ENCODE measurements around the gene DMC1. TPM values are rescaled to one million over a fixed set of nuclear protein-coding genes. Genes with fewer than 3 reads are reported as not detected.
"Not testable (repeated sequence)": the region's sequence is repeated elsewhere in the genome, so short reads cannot be mapped to it uniquely, and the experiment has no call there.

Gene DMC1, protein sequence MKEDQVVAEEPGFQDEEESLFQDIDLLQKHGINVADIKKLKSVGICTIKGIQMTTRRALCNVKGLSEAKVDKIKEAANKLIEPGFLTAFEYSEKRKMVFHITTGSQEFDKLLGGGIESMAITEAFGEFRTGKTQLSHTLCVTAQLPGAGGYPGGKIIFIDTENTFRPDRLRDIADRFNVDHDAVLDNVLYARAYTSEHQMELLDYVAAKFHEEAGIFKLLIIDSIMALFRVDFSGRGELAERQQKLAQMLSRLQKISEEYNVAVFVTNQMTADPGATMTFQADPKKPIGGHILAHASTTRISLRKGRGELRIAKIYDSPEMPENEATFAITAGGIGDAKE
- total RNA-seq (4.0 and 5.1 TPM in 2 replicates), polyA plus RNA-seq (0.54 and 5.9 TPM in 2 replicates), polyA minus RNA-seq (ENCODE audit: low replicate concordance) (not detected in 2 replicates)
- polyA plus RNA-seq (2012), result 1.6 and 5.2 TPM in 2 replicates

DNA sequence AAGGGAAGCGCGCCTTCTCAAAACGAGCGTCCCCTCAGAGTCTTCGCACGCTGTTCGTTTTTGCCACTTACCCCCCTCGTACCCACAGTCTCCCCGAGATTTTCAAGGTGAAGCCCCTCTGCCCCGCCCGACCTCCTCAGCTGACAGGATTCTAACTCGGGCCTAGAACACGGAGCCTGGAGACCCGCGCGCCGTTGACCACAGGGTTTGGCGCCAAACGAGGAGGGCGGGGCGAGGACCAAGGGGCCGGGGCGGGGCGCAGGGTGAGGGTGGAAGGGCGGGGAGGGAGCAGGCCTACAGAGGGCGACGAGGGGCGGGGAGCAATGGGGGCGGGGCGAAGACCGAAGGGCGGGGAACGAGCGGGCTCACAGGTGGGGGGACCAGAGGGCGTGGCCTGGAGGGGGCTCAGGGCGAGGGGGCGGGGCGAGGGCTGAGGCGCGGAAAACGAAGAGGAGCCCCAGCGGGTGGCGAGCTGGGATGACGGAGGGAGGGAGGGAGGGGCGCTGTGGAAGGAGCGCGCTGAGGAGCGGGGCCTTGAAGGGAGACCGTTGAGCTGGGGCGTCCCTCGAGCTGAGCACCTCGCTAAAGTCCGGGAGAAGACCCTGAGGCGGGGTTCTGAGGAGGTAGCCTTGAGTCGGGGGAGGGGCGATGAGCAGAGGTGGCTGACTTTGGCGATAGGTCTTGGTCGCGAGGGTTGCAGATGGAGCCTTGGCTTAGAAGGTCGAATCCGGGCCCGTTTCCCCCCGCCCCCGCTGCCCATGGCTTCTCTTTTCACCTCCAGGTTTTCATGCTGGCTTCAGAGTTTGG is at the start of gene DMC1:
Gene DMC1 (minus strand): TSS at position 212 of the 807 bp plus-strand sequence. CDS start 1,927 bp downstream, outside the sequence.
- H3K4me1 ChIP-seq (ENCODE audit: control insufficient read depth, extremely low read depth, insufficient read depth, low read length), result peaks cover 6% of the 10 kb centered on the region

DNA sequence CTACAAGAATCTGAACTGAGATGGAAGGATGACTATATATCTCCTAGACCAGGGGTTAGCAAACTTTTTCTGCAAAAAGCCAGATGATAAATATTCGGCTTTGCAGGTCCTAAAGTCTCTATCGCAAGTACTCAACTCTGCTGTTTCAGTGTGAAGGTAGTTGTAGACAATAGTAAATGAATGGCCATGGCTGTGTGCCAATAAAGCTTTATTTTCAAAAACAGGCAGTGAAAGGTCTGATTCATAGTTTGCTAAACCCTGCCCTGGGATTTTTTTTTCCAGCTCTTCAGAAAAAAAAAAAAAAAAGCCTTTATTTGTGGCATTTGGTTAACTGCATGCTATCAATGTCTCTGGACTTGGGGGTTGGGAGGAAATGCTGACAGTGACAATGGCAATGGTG is 48.7 kb upstream of the DMC1 start:
- DNase-seq (ENCODE audit: low read depth in 2 of 2), result peak in 1 of 2 donors; percentile 18
- Histone ChIP-seq H3K4me1 (ENCODE audit: control insufficient read depth, extremely low read depth, insufficient read depth, low read length) (no peaks in the 10 kb centered on the region), H3K9me3 (ENCODE audit: control insufficient read depth, insufficient read depth, low read depth, low read length) (no peaks in the 10 kb centered on the region), H3K27me3 (ENCODE audit: control insufficient read depth, insufficient read depth, low read length) (no peaks in the 10 kb centered on the region), H2AFZ (ENCODE audit: low read length) (no peak overlapping the region), H3K4me2 (ENCODE audit: extremely low read depth, insufficient read depth, low read length) (no peak overlapping the region), H3K4me3 (replicated peaks in 1 of 4; ENCODE audit: control extremely low read depth in 1 of 4, insufficient read depth in 1 of 4, low read depth in 3 of 4, low read length in 4 of 4) (no peak overlapping the region), H4K20me1 (ENCODE audit: control insufficient read depth, extremely low read depth, insufficient read depth, low read length) (no peaks in the 10 kb centered on the region), H3K79me2 (ENCODE audit: control insufficient read depth, insufficient read depth, low read length) (no peaks in the 10 kb centered on the region), H3K9ac (ENCODE audit: insufficient read depth, low read length) (no peak overlapping the region), H3K27ac (ENCODE audit: insufficient read depth, low read length) (no peak overlapping the region), H3K36me3 (ENCODE audit: control insufficient read depth, insufficient read depth, low read length) (no peaks in the 10 kb centered on the region)
- TF ChIP-seq, protein P1, sequence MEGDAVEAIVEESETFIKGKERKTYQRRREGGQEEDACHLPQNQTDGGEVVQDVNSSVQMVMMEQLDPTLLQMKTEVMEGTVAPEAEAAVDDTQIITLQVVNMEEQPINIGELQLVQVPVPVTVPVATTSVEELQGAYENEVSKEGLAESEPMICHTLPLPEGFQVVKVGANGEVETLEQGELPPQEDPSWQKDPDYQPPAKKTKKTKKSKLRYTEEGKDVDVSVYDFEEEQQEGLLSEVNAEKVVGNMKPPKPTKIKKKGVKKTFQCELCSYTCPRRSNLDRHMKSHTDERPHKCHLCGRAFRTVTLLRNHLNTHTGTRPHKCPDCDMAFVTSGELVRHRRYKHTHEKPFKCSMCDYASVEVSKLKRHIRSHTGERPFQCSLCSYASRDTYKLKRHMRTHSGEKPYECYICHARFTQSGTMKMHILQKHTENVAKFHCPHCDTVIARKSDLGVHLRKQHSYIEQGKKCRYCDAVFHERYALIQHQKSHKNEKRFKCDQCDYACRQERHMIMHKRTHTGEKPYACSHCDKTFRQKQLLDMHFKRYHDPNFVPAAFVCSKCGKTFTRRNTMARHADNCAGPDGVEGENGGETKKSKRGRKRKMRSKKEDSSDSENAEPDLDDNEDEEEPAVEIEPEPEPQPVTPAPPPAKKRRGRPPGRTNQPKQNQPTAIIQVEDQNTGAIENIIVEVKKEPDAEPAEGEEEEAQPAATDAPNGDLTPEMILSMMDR (conservative IDR thresholded peaks at IDR 0.05 in 1 of 2, IDR thresholded peaks at IDR 0.05 in 1 of 2; ENCODE audit: low read depth in 1 of 2, low read length in 2 of 2), result no peak
- TF ChIP-seq EZH2 (IDR thresholded peaks at IDR 0.05; ENCODE audit: low read length, missing control alignments), result no peak

More for the DNA sequence above, at the start of gene DMC1:
- Histone ChIP-seq H4K20me1 (ENCODE audit: control insufficient read depth, extremely low read depth, insufficient read depth, low read length) (no peaks in the 10 kb centered on the region), H3K79me2 (ENCODE audit: control insufficient read depth, insufficient read depth, low read length) (no peaks in the 10 kb centered on the region), H3K4me3 (replicated peaks in 1 of 4; ENCODE audit: control extremely low read depth in 1 of 4, insufficient read depth in 1 of 4, low read depth in 3 of 4, low read length in 4 of 4) (peak within 1 kb of the TSS; percentile 65 to 78 (median 72)), H3K4me2 (ENCODE audit: extremely low read depth, insufficient read depth, low read length) (peak within 1 kb of the TSS; percentile 94), H3K27me3 (ENCODE audit: control insufficient read depth, insufficient read depth, low read length) (no peaks in the 10 kb centered on the region), H3K9me3 (ENCODE audit: control insufficient read depth, insufficient read depth, low read depth, low read length) (no peaks in the 10 kb centered on the region), H2AFZ (ENCODE audit: low read length) (peak within 1 kb of the TSS; percentile 93), H3K36me3 (ENCODE audit: control insufficient read depth, insufficient read depth, low read length) (no peaks in the 10 kb centered on the region), H3K27ac (ENCODE audit: insufficient read depth, low read length) (peak within 1 kb of the TSS; percentile 68), H3K9ac (ENCODE audit: insufficient read depth, low read length) (peak within 1 kb of the TSS; percentile 66)
- peak; percentile 78 to 84 for DNase-seq (ENCODE audit: low read depth in 2 of 2)
- TF ChIP-seq EZH2 (IDR thresholded peaks at IDR 0.05; ENCODE audit: low read length, missing control alignments), result no peak
- TF ChIP-seq, protein P1 (conservative IDR thresholded peaks at IDR 0.05 in 1 of 2, IDR thresholded peaks at IDR 0.05 in 1 of 2; ENCODE audit: low read depth in 1 of 2, low read length in 2 of 2), result no peak

DNA sequence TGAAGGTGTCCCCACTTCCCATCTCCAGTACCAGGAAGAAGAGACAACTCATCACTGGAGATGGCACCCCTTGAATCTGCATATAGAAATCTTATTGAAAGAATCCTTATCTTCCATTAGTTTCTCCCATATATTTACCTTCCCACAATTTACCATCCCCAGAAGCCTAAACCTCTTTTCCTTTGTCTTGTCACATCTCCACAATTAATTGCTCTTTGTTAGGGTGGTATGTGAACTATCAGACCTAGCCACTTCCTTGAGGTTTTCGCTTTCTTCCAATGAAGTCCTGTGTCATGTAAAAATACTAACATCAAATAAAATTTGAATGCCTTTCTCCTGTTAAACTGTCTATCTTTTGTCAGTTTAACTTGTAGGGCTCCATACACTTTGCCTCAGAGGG is 48.3 kb upstream of the DMC1 start:
- no peak overlapping the region for H3K27ac ChIP-seq (ENCODE audit: insufficient read depth, low read length)
- H3K9me3 ChIP-seq (ENCODE audit: control insufficient read depth, insufficient read depth, low read depth, low read length), result no peaks in the 10 kb centered on the region
- no peaks in the 10 kb centered on the region for H3K79me2 ChIP-seq (ENCODE audit: control insufficient read depth, insufficient read depth, low read length)
- H3K27me3 ChIP-seq (ENCODE audit: control insufficient read depth, insufficient read depth, low read length), result no peaks in the 10 kb centered on the region
- TF ChIP-seq, protein P1 (conservative IDR thresholded peaks at IDR 0.05 in 1 of 2, IDR thresholded peaks at IDR 0.05 in 1 of 2; ENCODE audit: low read depth in 1 of 2, low read length in 2 of 2), result no peak
- TF ChIP-seq EZH2 (IDR thresholded peaks at IDR 0.05; ENCODE audit: low read length, missing control alignments), result no peak
- H3K4me1 ChIP-seq (ENCODE audit: control insufficient read depth, extremely low read depth, insufficient read depth, low read length), result no peaks in the 10 kb centered on the region
- H3K9ac ChIP-seq (ENCODE audit: insufficient read depth, low read length), result no peak overlapping the region
- H4K20me1 ChIP-seq (ENCODE audit: control insufficient read depth, extremely low read depth, insufficient read depth, low read length), result no peaks in the 10 kb centered on the region
- H3K36me3 ChIP-seq (ENCODE audit: control insufficient read depth, insufficient read depth, low read length), result no peaks in the 10 kb centered on the region
- no peak overlapping the region for H2AFZ ChIP-seq (ENCODE audit: low read length)
- H3K4me3 ChIP-seq (replicated peaks in 1 of 4; ENCODE audit: control extremely low read depth in 1 of 4, insufficient read depth in 1 of 4, low read depth in 3 of 4, low read length in 4 of 4), result no peak overlapping the region
- H3K4me2 ChIP-seq (ENCODE audit: extremely low read depth, insufficient read depth, low read length), result no peak overlapping the region
- DNase-seq (ENCODE audit: low read depth in 2 of 2), result no peak

DNA sequence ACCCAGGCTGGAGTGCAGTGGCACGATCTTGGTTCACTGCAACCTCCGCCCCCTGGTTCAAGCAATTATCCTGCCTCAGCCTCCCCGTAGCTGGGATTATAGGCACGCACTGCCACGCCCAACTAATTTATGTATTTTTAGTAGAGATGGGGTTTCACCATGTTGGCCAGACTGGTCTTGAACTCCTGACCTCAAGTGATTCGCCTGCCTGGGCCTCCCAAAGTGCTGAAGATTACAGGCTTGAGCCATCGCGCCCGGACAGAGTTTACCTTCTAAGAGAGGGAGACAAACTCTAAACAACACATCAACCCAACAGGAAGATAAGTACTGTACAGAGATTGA is 45.1 kb upstream of the DMC1 start:
- DNase-seq (ENCODE audit: low read depth in 2 of 2); H3K27ac ChIP-seq (ENCODE audit: insufficient read depth, low read length); H4K20me1 ChIP-seq (ENCODE audit: control insufficient read depth, extremely low read depth, insufficient read depth, low read length); H2AFZ ChIP-seq (ENCODE audit: low read length); H3K4me2 ChIP-seq (ENCODE audit: extremely low read depth, insufficient read depth, low read length); H3K27me3 ChIP-seq (ENCODE audit: control insufficient read depth, insufficient read depth, low read length); H3K9me3 ChIP-seq (ENCODE audit: control insufficient read depth, insufficient read depth, low read depth, low read length); H3K9ac ChIP-seq (ENCODE audit: insufficient read depth, low read length); H3K4me3 ChIP-seq (replicated peaks in 1 of 4; ENCODE audit: control extremely low read depth in 1 of 4, insufficient read depth in 1 of 4, low read depth in 3 of 4, low read length in 4 of 4); H3K36me3 ChIP-seq (ENCODE audit: control insufficient read depth, insufficient read depth, low read length); H3K4me1 ChIP-seq (ENCODE audit: control insufficient read depth, extremely low read depth, insufficient read depth, low read length); H3K79me2 ChIP-seq (ENCODE audit: control insufficient read depth, insufficient read depth, low read length): not testable (repeated sequence)
